T47D (cell line): ENCODE data around the gene NFIB.

Experiments
- DNase-seq, 2 experiments: peaks; one replicate each; pipeline versions ENCODE4 v3.0.0 to v3.0.0-alpha.2; 2011 to 2012; ENCODE audit warnings: low read depth in 1 of 2, low spot score in 1 of 2
- JUND ChIP-seq: IDR thresholded peaks from 2 replicates; pipeline ENCODE4 v1.6.1; 2012; ENCODE audit warnings: low read depth
- in situ Hi-C: cut with HindIII; loops from 2 replicates; pipeline ENCODE4 v1.10.0; 2016; ENCODE audit warnings: low sequenced_read_pairs, low pct_unique_long_range_greater_than_20kb

Gene NFIB

DNA sequence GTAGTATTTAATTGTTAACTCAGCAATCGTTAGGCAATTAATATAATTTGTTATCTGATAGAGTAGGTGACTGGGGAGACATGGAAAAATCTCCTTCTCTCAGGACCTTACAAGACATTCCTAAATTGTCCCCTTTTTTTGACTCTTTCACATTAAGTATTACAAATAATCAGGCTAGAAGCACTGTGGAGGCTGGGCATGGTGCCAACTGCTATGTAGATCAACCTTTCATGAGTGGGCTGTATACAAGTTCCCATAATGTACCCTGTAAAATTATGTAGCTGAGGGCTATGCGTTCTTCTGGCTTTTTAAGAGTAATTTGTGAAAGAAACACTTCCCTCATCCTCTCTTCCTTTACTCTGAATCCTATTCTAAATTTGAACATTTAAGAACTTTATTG lies 140.2 kb downstream of the NFIB start:
- DNase-seq: no peak
- no peak for TF ChIP-seq JUND
- in situ Hi-C loops: no loop called here

DNA sequence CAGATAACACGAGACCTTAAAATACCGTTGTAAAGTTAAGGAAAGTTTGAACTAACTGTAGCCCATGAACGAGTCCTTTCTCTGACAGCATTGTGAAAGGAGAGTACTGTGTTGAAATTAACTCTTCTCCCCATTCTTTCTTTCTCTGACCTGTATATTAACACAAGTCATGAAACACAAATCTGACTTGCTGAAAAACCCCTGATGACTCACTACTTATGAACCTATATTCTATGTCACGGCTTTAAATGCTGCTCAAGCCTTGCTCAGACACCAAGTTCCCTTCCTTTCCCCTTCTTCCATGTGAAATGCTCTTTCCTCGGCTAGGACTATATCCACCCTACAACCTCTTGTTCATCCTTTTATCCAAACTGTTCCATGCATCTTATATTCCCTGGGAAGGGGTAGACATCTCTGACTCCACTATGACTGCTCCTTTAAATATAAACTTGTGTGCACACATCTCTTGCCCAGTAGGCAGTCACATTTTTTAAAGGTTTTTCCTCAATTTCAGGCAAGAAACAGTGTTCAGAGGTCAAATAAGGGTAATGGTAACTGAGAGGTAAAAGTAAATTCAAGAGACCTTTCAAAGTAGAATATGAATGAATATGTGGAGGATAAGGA lies 142.9 kb downstream of the NFIB start:
- in situ Hi-C loops: no loop called here
- TF ChIP-seq JUND: no peak
- DNase-seq: no peak

DNA sequence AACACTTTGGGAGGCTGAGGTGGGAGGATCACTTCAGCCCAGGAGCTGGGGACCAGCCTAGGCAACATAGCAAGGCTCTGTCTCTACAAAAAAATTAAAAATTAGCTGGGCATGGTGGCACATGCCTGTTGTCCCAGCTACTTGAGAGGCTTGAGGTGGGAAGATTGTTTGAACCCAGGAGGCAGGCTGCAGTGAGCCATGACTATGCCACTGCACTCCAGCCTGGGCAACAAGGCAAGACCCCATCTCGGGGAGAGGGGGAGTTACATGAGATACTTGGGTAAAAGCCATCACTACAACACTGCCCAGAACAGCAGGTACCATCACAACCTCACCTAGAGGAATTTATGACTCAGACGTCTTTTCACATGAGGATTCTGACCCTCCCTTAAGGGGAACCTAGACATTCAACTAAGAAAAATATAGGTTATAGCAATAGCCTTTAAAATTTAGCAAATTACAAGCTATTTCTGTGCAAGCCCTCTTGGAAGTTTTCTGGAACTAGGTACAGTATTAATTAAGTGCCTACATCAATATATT lies 143.5 kb downstream of the NFIB start:
- DNase-seq: no peak
- in situ Hi-C loops: no loop called here
- no peak for TF ChIP-seq JUND

DNA sequence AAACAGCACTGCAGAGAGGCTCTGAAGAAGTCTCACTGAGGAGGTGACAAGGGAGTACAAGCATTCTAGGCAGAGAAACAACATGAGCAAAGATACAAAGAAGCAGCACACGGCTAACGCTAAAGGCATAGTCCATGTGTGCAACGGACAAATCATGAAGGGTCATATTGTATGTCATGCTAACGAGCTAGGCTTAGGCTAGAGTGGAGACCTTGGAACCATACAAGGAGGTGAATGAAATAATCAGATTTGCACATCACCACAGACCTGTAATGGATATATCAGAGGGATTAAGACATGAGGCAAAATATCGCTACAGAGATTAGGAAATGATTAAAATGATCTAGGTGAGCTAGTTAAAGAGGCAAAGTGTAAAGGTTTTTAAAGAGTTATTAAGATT lies 145.6 kb downstream of the NFIB start:
- DNase-seq: no peak
- in situ Hi-C loops: no loop called here
- no peak for TF ChIP-seq JUND

DNA sequence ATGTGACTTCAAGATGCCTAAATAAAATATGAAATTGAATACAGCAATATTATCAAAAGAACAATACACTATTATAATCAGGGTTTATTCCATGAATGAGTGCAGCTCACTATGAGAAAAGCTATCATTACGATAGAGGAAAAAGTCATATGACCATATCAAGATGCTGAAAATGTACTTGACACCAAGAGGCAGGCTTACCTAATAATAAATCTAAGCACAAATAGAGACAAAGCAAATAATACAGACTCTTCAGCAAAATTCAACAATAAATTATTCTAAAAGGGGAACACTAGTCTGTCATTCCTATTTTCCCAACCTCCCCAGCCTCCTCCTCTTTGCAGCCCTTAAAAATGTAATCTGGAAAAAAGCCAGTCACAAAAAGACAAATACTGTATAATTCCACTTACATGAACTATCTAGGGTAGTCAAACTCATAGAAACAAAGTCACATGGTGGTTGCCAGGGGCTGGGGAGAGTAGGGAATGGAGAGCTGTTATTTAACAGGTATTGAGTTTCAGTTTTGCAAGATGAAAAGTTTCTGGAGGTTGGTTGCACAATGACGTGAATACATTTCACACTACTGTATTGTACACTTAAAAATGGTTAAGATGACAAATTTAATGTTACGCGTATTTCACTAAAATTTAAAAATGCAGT lies 148.4 kb downstream of the NFIB start:
- TF ChIP-seq JUND: no peak
- no peak for DNase-seq
- in situ Hi-C loops: no loop called here

DNA sequence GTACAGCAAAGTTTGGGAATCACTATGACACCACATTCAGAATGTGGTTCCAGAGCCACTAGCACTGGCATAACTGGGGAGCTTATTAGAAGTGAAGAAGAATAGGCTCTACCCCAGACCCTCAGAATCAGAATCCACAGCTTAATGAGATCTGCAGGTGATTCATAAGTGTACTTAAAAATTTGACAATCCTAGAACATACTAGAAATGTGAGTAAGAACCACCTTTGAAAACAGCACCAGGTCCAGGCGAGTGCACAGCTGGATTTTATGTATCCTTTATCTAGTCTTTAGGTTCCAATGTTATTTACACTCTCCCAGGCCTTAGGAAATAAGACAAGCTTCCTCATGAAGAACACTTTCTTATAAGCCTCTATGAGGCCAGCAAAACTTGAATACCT lies 149.0 kb downstream of the NFIB start:
- in situ Hi-C loops: no loop called here
- DNase-seq: no peak

DNA sequence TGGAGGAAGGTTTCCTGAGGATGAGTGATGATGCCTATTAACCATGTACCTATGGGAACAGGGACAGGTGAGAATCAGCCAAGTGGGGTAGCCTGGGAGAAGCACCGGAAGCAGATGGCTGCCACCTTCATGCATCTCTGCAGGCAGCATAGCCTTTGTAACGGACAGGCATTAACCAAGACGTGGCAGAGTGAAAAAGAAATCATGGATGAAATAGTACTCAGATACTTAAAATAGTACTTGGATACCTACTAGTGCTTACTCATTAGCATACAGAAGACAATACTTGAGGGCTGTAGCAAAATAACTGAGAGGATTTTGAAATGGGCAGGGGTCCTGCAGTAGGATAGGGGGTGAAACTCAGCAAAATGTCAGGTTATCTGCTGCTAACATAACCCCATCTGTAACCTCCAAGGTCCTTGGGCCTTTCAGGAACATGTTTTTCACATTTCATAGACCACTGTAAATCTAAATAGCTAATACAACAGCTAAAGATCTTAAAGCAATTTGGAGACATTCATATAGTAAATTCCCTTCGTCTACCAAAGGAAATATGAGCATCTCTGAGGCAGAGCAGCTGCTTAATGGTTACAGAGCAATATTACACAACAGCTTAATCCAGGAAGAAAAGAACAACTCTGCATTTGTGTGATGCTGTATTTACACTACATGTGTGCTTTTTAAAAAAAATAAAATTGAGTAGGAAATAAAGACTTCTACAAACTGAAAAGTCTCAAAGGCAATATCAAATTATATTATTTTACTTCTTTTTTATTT lies 154.3 kb downstream of the NFIB start:
- in situ Hi-C loops: no loop called here
- TF ChIP-seq JUND: no peak
- DNase-seq: no peak

More for the DNA sequence above, 149.0 kb downstream of the NFIB start:
- TF ChIP-seq JUND: no peak

DNA sequence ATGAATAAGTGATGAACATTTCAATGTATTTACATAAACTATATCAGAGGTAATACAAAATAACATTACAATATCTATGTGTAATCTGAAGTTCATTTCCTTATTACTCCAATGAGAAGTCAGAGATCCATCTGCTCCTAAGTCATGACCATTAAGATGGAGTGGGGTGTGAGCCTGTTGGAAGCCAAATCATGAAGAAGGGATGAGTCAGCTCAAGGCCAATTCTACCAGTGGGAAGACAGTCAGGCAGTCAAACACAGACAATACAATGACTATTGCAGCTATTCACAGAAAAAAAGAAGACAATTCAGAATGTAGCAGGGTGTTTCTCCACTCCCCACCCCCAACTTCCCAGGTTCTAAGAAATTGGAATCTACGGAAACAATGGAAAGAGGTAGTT lies 155.0 kb downstream of the NFIB start:
- no peak for TF ChIP-seq JUND
- no peak for DNase-seq
- in situ Hi-C loops: no loop called here

DNA sequence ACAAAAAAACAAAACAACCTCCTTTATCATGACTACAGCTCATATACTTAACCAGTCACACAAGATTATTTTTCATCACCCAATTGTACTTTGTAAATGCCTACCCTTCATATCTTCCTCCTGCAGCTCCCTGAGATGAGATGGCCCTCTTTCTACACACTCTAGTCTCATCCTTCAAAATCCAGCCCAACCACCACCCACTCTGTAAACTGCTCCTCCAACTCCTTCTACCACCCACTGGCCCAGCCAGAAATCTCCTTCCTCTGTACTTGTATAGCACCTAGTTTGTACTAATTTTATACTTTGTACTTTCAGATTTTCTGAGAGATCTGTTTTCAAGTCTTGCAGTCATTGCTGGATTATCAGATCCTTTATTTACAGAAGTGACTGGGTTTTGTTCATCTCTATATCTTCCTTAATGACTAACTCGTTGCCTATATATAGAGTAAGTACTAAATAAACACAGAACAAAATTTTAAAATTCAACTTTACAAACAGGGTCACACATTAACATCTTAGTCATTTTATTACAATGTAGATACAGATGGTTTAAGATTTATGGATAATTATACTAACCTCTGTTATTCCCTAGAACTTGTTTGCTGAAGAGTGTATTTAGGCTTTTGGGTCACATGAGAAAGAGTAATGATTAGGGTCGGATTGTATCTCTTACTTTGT lies 155.7 kb downstream of the NFIB start:
- TF ChIP-seq JUND: no peak
- no peak for DNase-seq
- in situ Hi-C loops: no loop called here

DNA sequence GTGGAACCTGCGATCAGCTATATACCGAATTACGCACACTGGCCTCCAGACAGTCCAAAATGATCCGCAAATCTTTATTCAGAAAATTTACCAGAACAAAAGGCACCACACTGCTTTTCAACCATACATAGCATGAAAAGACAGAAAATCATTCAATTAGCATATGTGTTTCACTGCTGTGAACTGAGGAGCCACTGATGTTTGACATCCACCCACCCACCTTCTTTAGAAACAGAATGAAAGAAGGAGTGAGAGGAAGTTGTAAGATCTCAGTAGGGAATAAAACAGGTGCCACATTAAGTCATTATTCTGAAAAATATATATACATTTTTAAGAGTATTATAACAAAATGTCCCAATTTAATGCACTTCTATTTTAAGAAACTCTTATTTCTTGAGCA lies 156.8 kb downstream of the NFIB start:
- no peak for TF ChIP-seq JUND
- in situ Hi-C loops: no loop called here
- no peak for DNase-seq

DNA sequence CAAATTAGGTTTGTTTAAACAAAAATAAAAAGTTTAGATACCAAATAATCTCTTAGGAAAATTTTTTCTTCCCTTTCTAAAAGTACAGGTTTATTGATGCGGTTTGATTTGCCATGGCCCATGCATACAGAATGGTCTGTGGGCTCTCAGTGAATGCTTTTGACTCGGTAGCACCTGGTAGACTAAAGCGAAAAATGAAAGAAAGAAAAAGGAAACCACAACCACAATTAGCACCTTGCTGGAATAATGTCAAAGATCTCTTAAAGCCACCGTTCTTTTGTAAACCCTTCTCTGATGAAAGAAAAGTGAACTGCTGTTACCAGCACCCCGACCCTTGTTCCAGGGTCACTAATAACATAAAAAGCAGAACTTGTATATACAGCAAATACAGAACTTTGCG lies 157.9 kb downstream of the NFIB start:
- no peak for TF ChIP-seq JUND
- in situ Hi-C loops: no loop called here
- no peak for DNase-seq

DNA sequence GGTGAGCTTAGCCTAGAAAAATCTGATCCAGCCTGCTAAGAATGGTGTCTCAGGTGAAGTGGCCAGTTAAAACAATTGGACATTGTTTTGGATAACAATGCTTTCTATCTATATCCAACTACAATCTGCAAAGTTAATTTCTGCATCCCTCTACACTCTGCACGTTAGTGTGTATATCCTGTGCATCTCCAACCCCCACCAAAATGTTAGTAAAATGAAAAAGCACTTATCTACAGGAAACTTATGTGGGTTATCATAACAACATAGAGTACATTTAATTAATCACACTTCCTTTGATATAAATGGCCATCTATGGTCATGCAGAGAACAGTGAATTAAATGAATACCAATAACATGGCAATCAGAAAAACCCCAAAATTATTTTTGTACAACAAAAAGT lies 158.7 kb downstream of the NFIB start:
- in situ Hi-C loops: no loop called here
- DNase-seq: no peak
- no peak for TF ChIP-seq JUND

DNA sequence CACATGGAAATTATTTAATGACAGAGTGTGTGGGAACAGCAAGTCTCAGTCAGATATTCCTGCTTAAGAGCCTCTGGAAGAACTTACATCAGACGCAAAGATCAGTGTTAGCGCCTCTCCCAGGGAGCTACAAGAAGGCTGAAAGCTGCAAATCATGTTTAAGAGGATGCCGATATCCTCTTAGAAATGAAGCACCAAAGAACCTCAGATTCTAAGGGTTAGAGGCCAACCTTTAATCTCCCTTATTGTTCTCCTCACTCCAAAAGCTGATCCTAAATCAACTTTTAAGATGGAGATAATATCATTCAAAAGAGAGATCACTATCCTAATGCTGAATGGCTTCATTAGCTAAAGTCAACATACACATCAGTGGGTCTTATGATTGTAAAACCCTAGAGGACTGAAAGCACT lies 160.6 kb downstream of the NFIB start:
- DNase-seq: no peak
- TF ChIP-seq JUND: no peak
- in situ Hi-C loops: no loop called here
